HUES64 (cell line): ENCODE measurements around the gene THUMPD2. TPM values are rescaled to one million over a fixed set of nuclear protein-coding genes. Genes with fewer than 3 reads are reported as not detected.
"Not testable (repeated sequence)": the region's sequence is repeated elsewhere in the genome, so short reads cannot be mapped to it uniquely, and the experiment has no call there.

ENCODE experiments used
- H3K27ac ChIP-seq: 2 replicates; pipeline ENCODE4 v1.7.0; 2013; ENCODE audit warnings: low read depth, low read length, inconsistent platforms
- H3K27me3 ChIP-seq: 2 replicates; pipeline ENCODE4 v1.6.1; 2013; ENCODE audit warnings: mild to moderate bottlenecking, low read length; ENCODE audit not compliant: insufficient read depth
- H3K36me3 ChIP-seq: 2 replicates; pipeline ENCODE4 v1.6.1; 2013; ENCODE audit warnings: mild to moderate bottlenecking, low read length; ENCODE audit not compliant: insufficient read depth
- H3K4me1 ChIP-seq: 2 replicates; pipeline ENCODE4 v1.6.1; 2013; ENCODE audit warnings: mild to moderate bottlenecking, low read length, moderate library complexity; ENCODE audit not compliant: insufficient read depth
- H3K4me3 ChIP-seq: 2 replicates; pipeline ENCODE4 v1.5.1; 2013; ENCODE audit warnings: mild to moderate bottlenecking, low read length, moderate library complexity
- H3K9ac ChIP-seq: 2 replicates; pipeline ENCODE4 v1.6.1; 2013; ENCODE audit warnings: mild to moderate bottlenecking, low read depth, low read length
- H3K9me3 ChIP-seq: 2 replicates; pipeline ENCODE4 v1.6.1; 2013; ENCODE audit warnings: low read depth, low read length; ENCODE audit not compliant: insufficient read depth
- WGBS: fragments of 150-250, 120-280 bp; methylation state at CpG from one replicate; pipeline ENCODE4 v1.1.7; 2013; ENCODE audit warnings: missing lambda C conversion rate; 5-methylcytosine and 5-hydroxymethylcytosine counted together
- polyA plus RNA-seq, 2 experiments: library from polyadenylated mRNA; stranded (reverse); fragments of 50-300 nt; gene quantifications; one replicate each; pipeline ENCODE4 v1.2.3, GENCODE V29; 2013

Gene THUMPD2, protein sequence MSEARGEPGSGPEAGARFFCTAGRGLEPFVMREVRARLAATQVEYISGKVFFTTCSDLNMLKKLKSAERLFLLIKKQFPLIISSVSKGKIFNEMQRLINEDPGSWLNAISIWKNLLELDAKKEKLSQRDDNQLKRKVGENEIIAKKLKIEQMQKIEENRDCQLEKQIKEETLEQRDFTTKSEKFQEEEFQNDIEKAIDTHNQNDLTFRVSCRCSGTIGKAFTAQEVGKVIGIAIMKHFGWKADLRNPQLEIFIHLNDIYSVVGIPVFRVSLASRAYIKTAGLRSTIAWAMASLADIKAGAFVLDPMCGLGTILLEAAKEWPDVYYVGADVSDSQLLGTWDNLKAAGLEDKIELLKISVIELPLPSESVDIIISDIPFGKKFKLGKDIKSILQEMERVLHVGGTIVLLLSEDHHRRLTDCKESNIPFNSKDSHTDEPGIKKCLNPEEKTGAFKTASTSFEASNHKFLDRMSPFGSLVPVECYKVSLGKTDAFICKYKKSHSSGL
- polyA plus RNA-seq (2013, experiment 1 of 2) = 13.7 TPM
- polyA plus RNA-seq (2013, experiment 2 of 2) = 13.8 TPM

DNA sequence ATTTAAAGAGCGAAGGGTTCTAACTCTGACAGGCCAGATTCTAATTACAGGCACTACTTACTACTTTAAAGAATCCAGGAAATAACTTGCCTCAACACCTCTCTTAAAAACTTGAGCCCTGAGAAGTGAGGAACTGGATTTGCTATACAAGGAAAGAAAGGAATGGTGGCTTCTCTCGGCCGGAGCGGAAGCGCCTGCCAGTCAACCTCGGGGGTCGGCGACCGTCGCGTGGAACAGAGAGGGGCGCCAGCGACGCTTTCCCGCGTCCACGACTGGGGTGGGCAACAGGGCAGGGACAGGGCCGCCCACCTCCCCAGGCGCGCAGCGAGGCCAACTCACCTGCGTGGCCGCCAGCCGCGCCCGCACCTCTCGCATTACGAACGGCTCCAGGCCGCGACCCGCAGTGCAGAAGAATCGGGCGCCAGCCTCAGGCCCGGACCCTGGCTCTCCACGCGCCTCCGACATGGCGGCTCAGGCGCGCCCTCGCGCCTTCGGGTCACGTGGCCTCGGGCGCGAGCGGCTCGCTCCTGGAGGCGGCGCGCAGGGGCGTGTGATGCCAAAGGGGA, at the start of gene THUMPD2:
Gene THUMPD2, minus strand, starts transcription at position 484 of the 566 bp plus-strand sequence. Its CDS starts 19 bp downstream, at position 465.
- peaks cover 14% of the 10 kb centered on the region for H3K36me3 ChIP-seq
- WGBS = under 1% methylated on average over 54 of the region's 54 CpGs
- peaks cover 28% of the 10 kb centered on the region for H3K4me1 ChIP-seq
- H3K27me3 ChIP-seq = no peaks in the 10 kb centered on the region
- peak within 1 kb of the TSS; percentile 96 for H3K9ac ChIP-seq
- peak within 1 kb of the TSS; percentile 83 for H3K27ac ChIP-seq
- H3K4me3 ChIP-seq = peak within 1 kb of the TSS; percentile 96
- no peaks in the 10 kb centered on the region for H3K9me3 ChIP-seq

GRCh38 chr2:39821871-39822270, 42.8 kb upstream of the THUMPD2 start:
- Histone ChIP-seq H3K27ac (no peak overlapping the region), H3K36me3 (no peaks in the 10 kb centered on the region), H3K27me3 (no peaks in the 10 kb centered on the region), H3K4me3 (no peak overlapping the region), H3K9me3 (no peaks in the 10 kb centered on the region), H3K4me1 (no peaks in the 10 kb centered on the region), H3K9ac (no peak overlapping the region)
- no CpG with 5 or more reads among the region's 3 CpGs for WGBS

DNA sequence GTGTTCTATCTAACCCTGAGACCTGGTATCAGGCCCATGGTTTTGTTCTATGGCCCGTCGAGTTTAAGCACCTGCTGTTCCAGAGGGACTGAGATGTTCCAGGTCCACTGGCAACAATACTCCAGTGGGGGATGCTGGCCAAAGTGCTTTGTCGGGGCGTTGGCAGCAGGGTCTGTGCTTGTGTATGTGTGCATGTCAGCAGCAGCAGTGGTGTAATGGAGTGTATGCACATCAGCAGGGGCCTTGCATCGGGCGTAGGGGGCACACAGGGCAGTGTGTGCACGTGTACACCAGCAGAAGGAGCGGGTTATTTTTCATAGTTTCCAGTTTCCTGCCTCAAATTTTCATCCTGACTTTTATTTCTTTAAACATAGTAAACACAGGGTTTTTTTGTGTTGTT, 37.8 kb upstream of the THUMPD2 start:
- Histone ChIP-seq H3K9me3 (no peaks in the 10 kb centered on the region), H3K9ac (no peak overlapping the region), H3K36me3 (no peaks in the 10 kb centered on the region), H3K4me3 (no peak overlapping the region), H3K27me3 (no peaks in the 10 kb centered on the region), H3K4me1 (no peaks in the 10 kb centered on the region), H3K27ac (no peak overlapping the region)
- 93% methylated on average over 8 of the region's 8 CpGs for WGBS

GRCh38 chr2:39816428-39816827, 37.4 kb upstream of the THUMPD2 start:
- H3K27ac ChIP-seq = no peak overlapping the region
- H3K36me3 ChIP-seq = no peaks in the 10 kb centered on the region
- WGBS = 94% methylated on average over 3 of the region's 3 CpGs
- no peak overlapping the region for H3K9ac ChIP-seq
- H3K27me3 ChIP-seq = no peaks in the 10 kb centered on the region
- H3K4me1 ChIP-seq = no peaks in the 10 kb centered on the region
- H3K9me3 ChIP-seq = no peaks in the 10 kb centered on the region
- no peak overlapping the region for H3K4me3 ChIP-seq

DNA sequence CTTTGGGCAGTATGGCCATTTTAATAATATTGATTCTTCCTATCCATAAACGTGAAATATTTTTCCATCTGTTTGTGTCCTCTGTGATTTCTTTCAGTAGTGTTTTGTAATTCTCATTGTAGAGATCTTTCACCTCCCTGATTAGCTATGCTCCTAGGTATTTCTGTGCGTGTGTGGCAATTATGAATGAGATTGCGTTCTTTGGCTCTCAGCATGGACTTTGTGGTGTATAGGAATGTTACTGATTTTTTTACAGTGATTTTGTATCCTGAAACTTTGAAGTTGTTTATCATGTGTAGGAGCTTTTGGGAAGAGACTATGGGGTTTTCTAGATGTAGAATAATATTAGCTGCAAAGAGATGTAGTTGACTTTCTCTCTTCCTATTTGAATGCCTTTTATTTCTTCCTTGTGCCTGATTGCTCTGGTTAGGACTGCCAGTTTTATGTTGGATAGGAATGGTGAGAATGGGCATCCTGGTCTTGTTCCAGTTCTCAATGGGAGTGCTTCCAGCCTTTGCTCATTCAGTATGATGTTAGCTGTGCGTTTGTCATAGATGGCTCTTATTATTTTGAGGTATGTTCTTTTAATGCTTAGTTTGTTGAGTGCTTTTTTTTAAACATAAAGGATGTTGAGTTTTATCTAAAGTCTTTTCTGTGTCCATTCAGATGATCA, 27.0 kb upstream of the THUMPD2 start:
- Histone ChIP-seq H3K4me1 (no peaks in the 10 kb centered on the region), H3K27me3 (no peaks in the 10 kb centered on the region), H3K36me3 (no peaks in the 10 kb centered on the region), H3K9ac (no peak overlapping the region), H3K27ac (no peak overlapping the region), H3K4me3 (no peak overlapping the region), H3K9me3 (peaks cover 23% of the 10 kb centered on the region)
- WGBS = 77% methylated on average over 3 of the region's 4 CpGs

- Histone ChIP-seq H3K27ac (no peak overlapping the region), H3K9me3 (peaks cover 23% of the 10 kb centered on the region), H3K36me3 (no peaks in the 10 kb centered on the region), H3K4me1 (no peaks in the 10 kb centered on the region), H3K27me3 (no peaks in the 10 kb centered on the region), H3K9ac (no peak overlapping the region), H3K4me3 (no peak overlapping the region)
- WGBS = 92% methylated on average over 1 of the region's 1 CpG
Observed at GRCh38 chr2:39803839-39804238, 24.8 kb upstream of the THUMPD2 start.

GRCh38 chr2:39800752-39801151, 21.7 kb upstream of the THUMPD2 start:
- Histone ChIP-seq H3K9me3 (peaks cover 23% of the 10 kb centered on the region), H3K36me3 (no peaks in the 10 kb centered on the region), H3K4me1 (no peaks in the 10 kb centered on the region), H3K4me3 (no peak overlapping the region), H3K27me3 (no peaks in the 10 kb centered on the region), H3K9ac (no peak overlapping the region), H3K27ac (no peak overlapping the region)
- WGBS = 92% methylated on average over 4 of the region's 4 CpGs

DNA sequence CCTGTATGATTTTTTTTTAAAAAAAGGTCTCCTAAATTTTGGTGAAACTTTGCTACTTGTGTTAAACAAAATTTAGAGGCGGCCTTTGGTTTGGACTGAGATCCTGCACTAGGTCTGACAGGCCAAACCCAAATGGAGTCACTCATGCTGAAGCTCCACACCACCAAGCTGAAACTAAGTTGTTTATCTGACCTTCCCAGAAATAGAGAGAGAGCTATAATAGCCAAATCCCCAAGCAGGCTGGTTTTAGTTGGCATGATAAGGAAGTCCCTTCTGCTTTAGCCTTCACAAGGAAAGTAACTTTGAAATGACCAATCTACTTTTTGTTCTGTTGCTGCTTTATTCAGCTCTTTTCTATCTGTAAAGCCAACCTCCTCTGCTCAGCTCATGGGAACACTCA, 17.1 kb upstream of the THUMPD2 start:
- Histone ChIP-seq H3K9me3 (peaks cover 11% of the 10 kb centered on the region), H3K9ac (no peak overlapping the region), H3K27ac (no peak overlapping the region), H3K4me1 (no peaks in the 10 kb centered on the region), H3K4me3 (no peak overlapping the region), H3K36me3 (no peaks in the 10 kb centered on the region), H3K27me3 (no peaks in the 10 kb centered on the region)
- WGBS = 86% methylated on average over 1 of the region's 1 CpG

DNA sequence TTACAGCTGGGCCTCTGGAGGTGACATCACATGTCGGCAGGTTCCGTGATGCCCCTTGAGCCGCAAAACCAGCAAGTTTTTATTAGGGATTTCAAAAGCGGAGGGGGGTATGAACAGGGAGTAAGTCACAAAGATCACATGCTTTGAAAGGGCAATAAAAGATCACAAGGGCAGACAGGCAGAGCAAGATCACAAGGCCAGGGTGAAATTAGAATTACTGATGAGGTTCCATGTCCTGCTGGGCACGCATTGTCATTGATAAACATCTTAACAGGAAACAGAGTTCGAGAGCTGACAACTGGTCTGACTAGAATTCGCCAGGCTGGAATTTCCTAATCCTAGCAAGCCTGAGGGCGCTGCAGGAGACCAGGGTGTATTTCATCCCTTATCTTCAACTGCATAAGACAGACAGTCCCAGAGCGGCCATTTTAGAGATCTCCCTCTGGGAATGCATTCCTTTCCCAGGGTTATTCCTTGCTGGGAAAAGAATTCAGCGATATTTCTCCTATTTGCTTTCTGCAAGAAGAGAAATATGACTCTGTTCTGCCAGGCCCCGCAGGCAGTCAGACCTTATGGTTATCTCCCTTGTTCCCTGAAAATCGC, 11.3 kb upstream of the THUMPD2 start:
- not testable (repeated sequence) for H3K4me1 ChIP-seq, H3K36me3 ChIP-seq, H3K27me3 ChIP-seq, H3K27ac ChIP-seq, H3K4me3 ChIP-seq, H3K9ac ChIP-seq
- H3K9me3 ChIP-seq = peaks cover 26% of the 10 kb centered on the region
- 84% methylated on average over 12 of the region's 12 CpGs for WGBS

- H3K9me3 ChIP-seq = peaks cover 26% of the 10 kb centered on the region
- no peaks in the 10 kb centered on the region for H3K36me3 ChIP-seq
- H3K27ac ChIP-seq = no peak overlapping the region
- 100% methylated on average over 2 of the region's 2 CpGs for WGBS
- no peak overlapping the region for H3K9ac ChIP-seq
- H3K27me3 ChIP-seq = no peaks in the 10 kb centered on the region
- peaks cover 3% of the 10 kb centered on the region; the same call in 1 of the 2 replicates for H3K4me1 ChIP-seq
- no peak overlapping the region for H3K4me3 ChIP-seq
Observed at GRCh38 chr2:39787950-39788349, 8.9 kb upstream of the THUMPD2 start.
